Putamen (tissue), 1 donor: Measurements from ENCODE around the gene SNHG17.
"Not testable (repeated sequence)": the region's sequence is repeated elsewhere in the genome, so short reads cannot be mapped to it uniquely, and the experiment has no call there.

ENCODE experiments used
- DNase-seq: peaks from one replicate; pipeline ENCODE4 v3.0.0-alpha.2; 2016; ENCODE audit warnings: low spot score

SNHG17 gene

DNA sequence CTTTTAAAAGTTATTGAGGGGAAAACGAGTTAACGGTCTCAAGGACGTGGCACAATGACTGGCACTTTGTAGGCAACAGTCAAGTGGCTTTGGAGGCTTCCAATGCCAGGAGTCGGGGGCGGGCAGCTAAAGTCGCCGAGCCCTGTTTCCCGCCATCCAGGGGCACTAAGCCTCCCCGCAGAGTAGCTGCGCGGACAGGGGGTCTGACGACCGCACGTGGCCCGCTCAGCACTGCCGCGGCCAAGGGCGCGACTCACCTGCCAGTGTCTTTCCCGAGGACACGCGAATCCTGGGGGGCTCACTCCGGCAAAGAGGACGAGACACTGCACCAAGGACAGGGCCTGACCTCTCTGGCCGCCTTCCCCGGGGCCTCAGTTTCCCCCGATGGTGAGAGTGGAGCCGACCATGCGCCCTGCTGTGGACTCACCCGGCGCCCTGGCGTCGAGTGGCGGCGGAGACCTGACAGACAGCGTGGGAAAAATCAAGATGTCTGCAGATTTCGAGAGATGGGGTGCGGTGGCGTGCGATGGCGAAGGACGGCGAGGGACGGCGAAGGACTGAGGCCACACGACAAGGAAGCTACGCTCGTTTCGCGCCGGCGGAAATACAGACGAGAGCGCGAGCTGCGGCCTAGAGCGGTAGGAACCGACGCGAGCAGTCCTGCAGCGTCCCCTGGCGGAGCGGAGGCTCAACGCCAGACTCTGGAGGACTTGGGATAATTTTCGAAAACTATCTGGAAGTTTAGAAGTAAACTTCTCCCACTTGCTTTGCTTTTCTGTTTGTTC is at the start of gene SNHG17:
SNHG17 (minus strand) TSS at position 559 of the 785 bp plus-strand sequence.
- peak; percentile 89 for DNase-seq

DNA sequence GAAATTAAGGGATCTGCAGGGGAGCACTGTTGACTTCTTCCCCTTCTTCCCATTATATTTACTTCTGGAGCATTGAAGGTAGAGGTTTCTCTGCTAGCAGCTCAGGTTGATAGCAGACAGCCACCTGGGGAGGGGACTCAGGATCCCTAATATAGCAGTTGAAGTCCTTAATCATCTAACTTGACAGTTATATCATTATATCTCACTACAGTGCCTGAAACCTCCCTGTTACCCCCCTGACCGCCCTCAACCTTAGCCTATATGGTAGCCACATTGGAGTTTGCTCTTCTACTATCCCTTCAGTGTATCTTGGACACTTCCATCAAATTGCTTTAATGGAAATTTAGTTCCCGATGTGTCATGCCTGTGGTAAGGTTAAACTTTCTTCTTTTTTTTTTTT is 44.5 kb upstream of the SNHG17 start:
- no peak for DNase-seq

DNA sequence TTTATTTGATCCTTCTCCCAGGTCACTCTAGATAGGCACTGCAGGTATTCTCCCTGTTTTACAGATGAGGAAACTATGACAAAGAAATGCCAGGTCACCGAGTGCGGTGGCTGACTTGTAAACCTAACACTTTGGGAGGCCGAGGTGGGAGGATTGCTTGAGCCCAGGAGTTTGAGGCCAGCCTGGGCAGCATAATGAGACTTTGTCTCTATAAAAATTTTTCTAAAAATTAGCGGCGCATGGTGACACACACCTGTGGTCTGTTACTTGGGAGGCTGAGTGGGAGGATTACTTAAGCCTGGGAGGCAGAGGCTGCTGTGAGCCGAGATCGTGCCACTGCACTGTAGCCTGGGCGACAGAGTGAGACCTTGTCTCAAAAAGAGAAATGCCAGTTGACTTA is 42.6 kb upstream of the SNHG17 start:
- no peak for DNase-seq

DNA sequence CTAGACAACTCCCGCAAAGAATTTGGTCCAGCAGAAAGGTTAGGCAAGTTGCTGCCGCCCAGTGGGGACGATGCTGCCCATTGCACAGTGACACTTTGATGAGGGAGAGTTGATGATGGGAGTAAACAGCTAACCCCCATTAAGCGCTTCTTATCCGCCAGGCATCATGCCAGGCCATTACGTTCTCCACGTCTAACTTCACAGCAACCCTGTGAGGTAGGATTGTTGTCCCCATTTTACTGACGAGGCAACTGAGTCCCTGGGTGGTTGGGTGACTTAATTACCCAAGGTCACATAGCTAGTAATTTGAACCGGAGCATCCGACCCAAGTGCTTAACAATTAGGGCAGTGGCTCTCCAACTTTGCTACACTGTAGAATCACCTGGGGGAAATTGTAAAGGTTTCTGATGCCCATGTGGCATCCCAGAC is 38.3 kb upstream of the SNHG17 start:
- no peak for DNase-seq

DNA sequence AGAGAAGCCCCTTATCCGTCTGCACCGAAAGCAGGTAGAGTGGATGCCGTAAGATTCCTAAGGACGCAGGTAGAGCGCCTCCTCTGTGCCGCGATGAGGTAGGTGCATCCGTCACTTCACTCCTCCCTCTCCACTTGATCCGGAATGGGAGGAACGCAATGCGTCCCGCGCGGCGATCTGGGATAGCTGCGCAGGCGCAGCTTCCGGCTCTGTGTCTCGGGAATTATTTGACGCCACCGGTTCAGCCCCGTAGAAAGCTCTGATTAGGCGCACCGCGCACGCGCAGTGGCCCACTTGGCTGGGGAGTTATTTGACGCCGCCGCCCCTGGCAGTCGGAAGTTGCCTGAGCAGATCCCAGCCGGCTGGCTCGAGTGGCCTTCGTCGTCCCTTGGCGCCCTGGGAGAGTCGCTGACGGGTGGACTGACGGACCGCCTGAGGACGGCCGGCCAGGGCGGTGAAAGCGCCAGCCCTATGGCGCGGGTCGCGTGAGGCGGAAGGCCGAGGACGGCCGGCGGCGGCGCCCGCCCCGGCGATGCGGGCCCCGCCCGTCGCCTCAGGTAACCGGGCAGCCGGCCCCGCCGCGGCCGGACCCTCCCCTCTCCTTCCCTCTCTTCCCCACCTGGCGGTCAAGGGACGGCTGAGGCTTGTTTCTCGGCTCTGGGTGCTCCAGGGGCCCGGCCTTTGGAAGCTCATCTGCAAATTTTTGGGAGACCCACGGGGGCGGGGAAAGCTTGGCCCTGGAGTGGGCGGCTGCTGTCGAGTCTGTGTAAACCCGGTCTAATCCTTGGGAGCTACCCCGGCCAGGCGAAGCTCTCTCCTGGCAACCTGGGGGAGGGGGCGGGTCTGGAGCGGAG is 37.6 kb upstream of the SNHG17 start, which contains the start of gene RALGAPB:
RALGAPB (plus strand) TSS at position 331 of the 854 bp plus-strand sequence. CDS start 15,590 bp downstream, outside the sequence.
- peak; percentile 98 for DNase-seq

DNA sequence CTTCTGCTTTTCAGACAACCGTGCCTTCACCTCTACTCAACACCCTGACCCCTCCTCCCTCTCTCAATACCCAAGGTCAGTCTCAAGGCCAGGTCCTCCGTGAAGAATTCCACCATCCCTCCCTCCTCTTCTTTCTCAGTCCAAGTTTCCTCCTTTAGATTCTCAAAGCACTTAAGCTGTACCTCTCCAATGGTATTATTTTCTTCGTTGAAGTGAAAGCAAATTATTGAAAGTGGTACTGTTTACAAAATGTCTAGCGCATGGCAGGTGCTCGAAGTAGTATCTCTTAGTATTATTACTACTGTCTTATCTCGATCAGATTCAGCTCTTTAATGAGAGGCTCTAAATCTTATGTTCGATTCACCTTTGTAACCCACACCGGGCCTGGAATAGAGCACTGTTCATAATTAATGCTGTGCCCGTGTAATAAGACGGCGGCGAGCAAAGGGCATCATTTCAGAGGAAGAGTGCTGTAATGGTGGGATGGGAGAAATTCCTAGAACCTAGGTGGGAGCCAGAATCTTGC is 36.9 kb upstream of the SNHG17 start:
- no peak for DNase-seq

DNA sequence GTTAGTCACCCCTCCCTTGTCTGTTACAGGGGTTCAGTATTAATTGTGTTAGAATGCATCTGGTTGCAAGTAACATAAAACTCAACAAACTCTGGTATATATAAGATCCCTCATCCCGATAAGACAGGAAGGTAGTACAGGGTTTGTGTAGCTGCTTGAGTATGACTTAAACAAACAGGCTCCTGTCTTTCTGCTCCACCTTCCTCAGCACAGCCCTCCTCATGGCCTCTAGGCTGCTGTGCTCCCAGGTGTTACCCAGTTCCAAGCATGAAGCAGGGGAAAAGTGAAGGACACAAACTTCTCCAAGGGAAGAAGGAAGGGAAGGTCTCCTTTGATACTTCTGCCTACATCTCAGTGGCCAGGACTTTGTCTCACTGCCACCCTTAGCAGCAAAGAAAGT is 36.1 kb upstream of the SNHG17 start:
- DNase-seq = no peak

DNA sequence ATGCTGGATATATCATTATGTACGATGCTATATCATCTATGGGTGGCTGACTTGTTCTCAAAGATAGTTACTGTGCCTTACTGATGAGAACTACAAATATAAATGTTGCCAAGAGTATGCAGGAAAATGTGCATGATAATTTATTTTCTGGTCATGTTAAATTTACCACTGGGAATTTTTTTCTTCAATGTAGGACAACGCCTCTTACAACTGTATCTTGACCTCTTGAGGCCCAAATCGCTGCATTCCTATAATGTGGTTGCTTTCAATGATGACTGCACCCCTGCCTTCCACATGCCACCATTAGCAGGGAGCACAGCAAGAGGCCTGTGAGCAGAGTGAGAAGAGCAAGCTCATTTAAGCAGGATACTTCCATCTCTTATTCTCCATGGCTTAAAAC is 31.9 kb upstream of the SNHG17 start:
- DNase-seq = no peak

DNA sequence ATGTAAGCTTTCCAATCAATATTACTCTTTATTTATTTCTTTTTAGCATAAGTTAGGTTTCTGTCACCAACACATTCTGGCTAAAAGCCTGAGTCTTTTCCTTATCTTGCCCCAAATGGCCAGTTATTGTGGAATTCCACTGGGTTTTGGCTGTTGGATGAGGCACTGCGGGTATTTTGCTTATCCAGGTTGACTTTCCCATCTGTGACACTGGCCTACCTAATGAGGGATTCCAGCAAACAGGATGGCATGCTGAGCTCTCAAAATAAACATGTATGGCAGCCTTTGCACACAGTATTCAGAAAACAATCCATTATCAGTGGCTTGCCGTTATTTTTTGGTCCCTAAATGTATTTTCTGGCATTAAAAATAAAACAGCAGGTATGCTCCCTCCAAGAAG is 31.0 kb upstream of the SNHG17 start:
- DNase-seq = no peak

DNA sequence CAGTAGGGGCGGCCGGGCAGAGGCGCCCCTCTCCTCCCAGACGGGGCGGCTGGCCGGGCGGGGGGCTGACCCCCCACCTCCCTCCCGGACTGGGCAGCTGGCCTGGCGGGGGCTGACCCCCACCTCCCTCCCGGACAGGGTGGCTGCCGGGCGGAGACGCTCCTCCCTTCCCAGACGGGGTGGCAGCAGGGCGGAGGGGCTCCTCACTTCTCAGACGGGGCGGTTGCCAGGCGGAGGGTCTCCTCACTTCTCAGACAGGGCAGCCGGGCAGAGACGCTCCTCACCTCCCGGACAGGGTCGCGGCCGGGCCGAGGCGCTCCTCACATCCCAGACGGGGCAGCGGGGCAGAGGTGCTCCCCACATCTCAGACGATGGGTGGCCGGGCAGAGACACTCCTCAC is 26.4 kb upstream of the SNHG17 start:
- DNase-seq = not testable (repeated sequence)

DNA sequence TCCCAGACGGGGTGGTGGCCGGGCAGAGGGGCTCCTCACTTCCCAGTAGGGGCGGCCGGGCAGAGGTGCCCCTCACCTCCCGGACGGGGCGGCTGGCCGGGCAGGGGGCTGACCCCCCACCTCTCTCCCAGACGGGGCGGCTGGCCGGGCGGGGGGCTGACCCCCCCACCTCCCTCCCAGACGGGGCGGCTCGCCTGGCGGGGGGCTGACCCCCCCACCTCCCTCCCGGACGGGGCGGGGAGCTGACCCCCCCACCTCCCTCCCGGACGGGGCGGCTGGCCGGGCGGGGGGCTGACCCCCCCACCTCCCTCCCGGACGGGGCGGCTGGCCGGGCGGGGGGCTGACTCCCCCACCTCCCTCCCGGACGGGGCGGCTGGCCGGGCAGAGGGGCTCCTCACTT is 26.0 kb upstream of the SNHG17 start:
- not testable (repeated sequence) for DNase-seq

DNA sequence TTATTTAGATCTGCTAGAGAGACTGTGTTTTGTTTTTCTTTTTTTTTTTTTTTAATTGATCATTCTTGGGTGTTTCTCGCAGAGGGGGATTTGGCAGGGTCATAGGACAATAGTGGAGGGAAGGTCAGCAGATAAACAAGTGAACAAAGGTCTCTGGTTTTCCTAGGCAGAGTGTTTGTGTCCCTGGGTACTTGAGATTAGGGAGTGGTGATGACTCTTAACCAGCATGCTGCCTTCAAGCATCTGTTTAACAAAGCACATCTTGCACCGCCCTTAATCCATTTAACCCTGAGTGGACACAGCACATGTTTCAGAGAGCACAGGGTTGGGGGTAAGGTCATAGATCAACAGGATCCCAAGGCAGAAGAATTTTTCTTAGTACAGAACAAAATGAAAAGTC is 25.5 kb upstream of the SNHG17 start:
- DNase-seq = not testable (repeated sequence)

DNA sequence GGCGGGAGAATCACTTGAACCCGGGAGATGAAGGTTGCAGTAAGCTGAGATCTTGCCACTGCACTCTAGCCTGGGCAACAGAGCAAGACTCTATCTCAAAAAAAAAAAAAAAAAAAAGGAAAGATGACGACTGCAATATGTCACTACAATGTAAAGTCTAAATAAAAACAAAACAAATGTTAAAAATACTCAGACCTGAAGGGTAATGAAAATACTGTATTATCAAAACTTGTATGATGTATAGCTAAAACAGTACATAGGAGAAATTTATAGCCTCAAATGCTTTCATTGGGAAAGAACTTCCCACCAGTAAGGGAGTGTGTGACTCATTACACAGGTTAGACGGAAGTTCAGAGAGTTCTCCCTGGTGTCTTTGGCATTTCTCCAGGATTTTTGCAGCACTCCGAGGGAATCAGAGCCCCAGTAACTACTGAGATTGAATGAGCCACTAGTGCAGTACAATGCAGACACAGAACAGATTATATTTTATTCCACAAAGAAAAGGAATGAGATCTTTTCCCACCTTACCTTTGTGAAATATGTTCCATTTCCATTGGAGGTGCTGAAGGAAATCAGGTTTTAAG is 25.0 kb upstream of the SNHG17 start:
- peak; percentile 72 for DNase-seq

DNA sequence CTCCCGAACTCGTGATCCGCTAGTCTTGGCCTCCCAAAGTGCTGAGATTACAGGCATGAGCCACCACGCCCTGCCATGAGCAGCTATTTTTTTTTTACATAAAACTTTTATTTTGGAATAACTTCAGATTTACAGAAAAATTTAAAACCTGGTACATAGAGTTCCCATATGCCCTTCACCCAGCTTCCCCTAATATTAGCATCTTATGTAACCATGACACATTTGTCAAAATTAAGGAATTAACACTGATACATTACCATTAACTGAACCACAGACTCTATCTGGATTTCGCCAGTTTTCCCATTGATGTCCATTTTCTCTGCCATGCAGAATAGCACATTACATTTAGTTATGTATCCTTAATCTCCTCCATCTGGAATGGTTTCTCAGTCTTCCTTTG is 23.2 kb upstream of the SNHG17 start:
- DNase-seq = no peak

DNA sequence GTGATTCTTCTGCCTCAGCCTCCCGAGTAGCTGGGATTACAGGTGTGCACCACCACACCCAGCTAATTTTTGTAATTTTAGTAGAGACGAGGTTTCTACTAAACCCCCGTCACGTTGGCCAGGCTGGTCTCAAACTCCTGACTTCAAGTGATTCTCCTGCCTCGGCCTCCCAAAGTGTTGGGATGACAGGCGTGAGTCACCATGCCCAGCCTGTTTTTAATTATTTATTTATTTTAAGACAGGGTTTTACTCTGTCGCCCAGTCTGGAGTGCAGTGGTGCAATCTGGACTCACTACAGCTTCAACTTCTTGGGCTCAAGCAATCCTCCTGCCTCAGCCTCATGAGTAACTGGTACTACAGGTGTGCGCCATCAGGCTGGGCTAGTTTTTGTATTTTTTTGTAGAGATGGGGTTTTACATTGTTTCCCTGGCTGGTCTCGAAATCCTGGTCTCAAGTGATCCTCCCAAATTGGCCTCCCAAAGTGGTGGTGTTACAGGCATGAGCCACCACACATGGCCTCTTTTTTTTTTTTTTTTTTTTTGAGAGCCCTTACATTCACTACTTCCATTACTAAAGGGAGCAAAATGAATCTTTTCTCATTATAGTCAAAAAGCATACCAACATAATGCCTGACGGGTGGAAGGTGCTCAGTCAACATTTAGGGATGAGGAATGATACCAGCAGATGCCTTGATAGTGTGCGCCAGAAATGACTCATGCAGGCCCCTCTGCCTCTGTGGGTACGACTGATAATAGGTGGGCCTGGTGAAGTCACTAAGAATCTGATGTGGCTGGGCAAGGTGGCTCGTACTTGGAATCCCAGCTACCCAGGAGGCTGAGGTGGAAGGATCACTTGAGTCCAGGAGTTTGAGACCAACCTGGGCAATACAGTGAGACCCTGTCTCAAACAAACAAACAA is 19.7 kb upstream of the SNHG17 start:
- DNase-seq = no peak

DNA sequence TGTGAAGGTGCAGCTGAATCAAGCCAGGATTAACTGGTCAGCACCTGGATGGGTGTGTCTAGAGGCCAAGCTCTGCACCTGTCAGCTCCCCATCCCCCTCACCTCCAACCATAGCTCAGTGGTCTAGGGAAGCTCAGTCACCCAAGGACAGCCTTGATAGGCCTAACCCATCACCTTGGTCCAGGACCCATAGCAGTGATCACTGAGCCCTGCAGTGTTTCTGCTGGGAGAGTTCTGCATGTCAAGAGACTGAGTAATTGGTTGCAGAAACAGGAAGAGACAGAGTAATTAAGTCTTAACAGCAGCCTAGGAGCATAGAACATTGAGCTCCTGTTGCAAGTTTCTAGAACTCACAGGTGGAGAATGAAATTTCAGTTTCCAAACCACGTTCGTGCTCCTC is 18.8 kb upstream of the SNHG17 start:
- DNase-seq = no peak

DNA sequence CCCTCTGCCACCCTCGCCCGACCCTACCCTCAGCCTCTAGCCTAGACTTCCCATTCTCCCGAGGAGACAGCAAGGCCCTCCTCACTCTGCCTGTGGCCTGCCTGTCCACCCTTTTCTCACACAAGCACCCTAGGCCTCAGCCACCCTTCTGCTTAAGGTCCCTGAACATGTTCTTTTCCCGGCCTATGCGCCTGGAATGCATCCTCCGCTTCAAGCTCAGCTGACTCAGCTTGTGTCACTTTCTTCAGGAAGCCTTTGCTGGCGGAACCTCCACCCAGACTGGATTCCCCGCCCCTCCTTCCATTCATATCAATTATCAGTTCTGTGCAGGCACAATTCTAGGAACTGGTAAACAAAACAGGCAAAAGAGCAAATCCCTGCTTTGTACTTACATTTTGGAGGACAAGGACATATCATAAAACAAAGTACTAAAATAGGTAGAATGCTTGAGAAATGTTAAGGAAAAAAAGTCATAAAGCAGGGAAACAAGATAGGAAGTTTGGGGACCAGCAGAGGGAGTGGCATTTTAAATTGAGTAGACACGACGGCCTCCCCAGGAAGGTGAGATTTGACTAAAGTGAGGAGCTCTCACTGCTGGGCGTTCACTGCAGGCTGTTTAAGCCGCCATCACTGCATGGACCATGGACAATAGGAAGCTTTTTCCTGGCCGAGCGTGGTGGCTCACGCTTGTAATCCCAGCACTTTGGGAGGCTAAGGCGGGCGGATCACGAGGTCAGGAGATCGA is 17.9 kb upstream of the SNHG17 start:
- DNase-seq = no peak

DNA sequence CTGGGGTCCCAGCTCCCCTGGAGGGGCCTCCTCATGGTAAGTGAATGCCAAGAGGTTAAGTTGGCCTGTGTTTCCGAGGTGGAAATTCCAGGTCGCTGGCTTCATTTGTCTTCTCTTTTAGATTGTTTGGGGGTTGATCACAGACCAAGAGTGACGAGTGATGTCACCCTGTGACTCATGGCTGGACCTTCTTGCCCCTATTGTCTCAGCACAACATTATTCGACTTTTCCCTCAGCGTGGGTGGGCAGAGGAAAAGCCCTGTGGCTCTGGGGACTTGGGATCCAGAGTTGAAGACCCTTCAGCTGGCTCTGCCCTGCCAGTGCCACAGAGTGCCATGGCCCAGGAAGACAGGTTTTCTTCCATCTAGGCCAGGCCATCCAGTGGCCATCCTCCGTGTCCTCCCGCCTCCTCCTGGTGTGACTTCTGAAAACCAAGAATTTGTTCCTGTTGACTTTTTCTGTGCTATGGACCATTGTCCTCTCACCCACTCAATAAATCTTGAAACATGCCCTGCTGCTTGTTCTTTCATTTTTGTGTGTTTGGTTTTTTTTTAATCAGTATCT is 15.4 kb upstream of the SNHG17 start:
- DNase-seq = no peak

DNA sequence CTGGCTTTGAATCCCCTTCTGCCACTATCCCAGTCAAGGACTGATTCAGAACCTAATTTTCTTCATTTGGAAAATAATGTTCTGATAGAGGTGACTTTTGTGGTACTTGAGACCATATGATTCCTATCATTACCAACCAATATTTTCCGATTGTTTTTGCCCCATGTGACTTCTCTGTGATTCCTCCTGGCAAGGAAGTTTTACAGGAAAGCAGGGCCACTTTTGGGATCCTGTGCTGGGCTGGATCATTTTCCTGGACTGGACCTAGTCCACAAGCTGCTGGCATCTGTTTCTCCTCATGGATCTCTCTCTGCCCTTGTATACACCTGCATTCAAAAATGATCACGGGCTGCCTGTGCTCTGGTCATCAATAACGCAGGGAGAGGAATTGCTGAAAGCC is 13.9 kb upstream of the SNHG17 start:
- no peak for DNase-seq

DNA sequence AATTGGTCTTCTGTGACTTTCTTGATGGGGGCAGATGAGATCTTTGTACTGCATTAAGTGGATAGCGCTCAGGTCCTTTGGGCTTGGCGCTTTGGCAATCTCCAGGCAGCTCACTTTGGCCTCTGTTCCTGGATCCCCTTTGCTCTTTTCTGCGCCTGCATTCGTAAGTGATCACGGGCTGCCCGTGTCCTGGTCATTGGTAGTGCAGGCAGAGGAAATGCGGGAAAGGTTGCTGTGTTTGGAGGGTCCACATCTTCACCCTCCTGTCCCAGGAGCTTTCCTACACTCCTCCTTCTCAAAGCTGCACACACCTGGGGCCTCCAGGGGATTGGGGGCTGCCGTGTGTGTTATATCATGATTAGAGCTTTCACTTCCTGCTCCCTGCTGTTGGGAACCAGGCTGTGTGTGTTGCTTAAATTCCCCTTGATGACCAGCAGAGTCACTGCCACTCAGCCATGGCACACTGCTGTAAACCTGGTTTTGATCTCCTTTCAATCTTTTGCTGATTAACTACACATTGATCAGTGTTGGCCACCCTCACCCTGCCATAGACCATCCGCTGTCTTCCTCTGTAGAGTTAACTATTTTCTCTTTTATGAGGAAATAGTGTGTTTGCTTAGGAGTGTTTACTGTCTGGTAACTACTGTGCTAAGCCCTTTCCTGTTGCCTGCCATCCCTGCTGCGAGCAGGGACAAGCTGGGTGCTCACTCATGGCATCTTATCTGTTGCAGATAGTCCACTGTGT is 13.0 kb upstream of the SNHG17 start:
- no peak for DNase-seq
